ENCODE data around the gene ADD3.
"Not testable (repeated sequence)": the region's sequence is repeated elsewhere in the genome, so short reads cannot be mapped to it uniquely, and the experiment has no call there.

ADD3 gene

GRCh38 chr10:110115784-110116520 lies 108.2 kb downstream of the ADD3 start:
- Histone ChIP-seq H3K4me1 (ENCODE audit: insufficient read depth, low read length) (no peaks in the 10 kb centered on the region), H3K27ac (ENCODE audit: low read depth, low read length) (no peak overlapping the region), H3K4me3 (ENCODE audit: low read length) (no peak overlapping the region), H3K36me3 (ENCODE audit: insufficient read depth, low read length) (peaks cover 74% of the 10 kb centered on the region), H3K9me3 (ENCODE audit: insufficient read depth, low read depth, low read length) (no peaks in the 10 kb centered on the region), H3K9ac (ENCODE audit: low read depth, low read length) (no peak overlapping the region), H3K27me3 (ENCODE audit: insufficient read depth, low read length) (no peaks in the 10 kb centered on the region)
- 96% methylated on average over 4 of the region's 4 CpGs for whole genome bisulfite sequencing

- Histone ChIP-seq H3K27me3 (ENCODE audit: insufficient read depth, low read length) (no peaks in the 10 kb centered on the region), H3K4me3 (ENCODE audit: low read length) (no peak overlapping the region), H3K27ac (ENCODE audit: low read depth, low read length) (no peak overlapping the region), H3K9me3 (ENCODE audit: insufficient read depth, low read depth, low read length) (no peaks in the 10 kb centered on the region), H3K4me1 (ENCODE audit: insufficient read depth, low read length) (no peaks in the 10 kb centered on the region), H3K36me3 (ENCODE audit: insufficient read depth, low read length) (peaks cover 83% of the 10 kb centered on the region), H3K9ac (ENCODE audit: low read depth, low read length) (no peak overlapping the region)
- 100% methylated on average over 1 of the region's 1 CpG for WGBS
Observed at GRCh38 chr10:110118891-110119621, 111.3 kb downstream of the ADD3 start.

- Histone ChIP-seq H3K27ac (ENCODE audit: low read depth, low read length) (no peak overlapping the region), H3K4me1 (ENCODE audit: insufficient read depth, low read length) (no peaks in the 10 kb centered on the region), H3K9me3 (ENCODE audit: insufficient read depth, low read depth, low read length) (no peaks in the 10 kb centered on the region), H3K9ac (ENCODE audit: low read depth, low read length) (no peak overlapping the region), H3K4me3 (ENCODE audit: low read length) (no peak overlapping the region), H3K27me3 (ENCODE audit: insufficient read depth, low read length) (no peaks in the 10 kb centered on the region), H3K36me3 (ENCODE audit: insufficient read depth, low read length) (peaks cover 80% of the 10 kb centered on the region)
- WGBS = 93% methylated on average over 2 of the region's 2 CpGs
Observed at GRCh38 chr10:110123594-110123993, 115.8 kb downstream of the ADD3 start.

GRCh38 chr10:110129490-110129889 lies 121.7 kb downstream of the ADD3 start:
- peaks cover 85% of the 10 kb centered on the region for H3K36me3 ChIP-seq (ENCODE audit: insufficient read depth, low read length)
- no peaks in the 10 kb centered on the region for H3K27me3 ChIP-seq (ENCODE audit: insufficient read depth, low read length)

GRCh38 chr10:110134917-110135316 lies 127.1 kb downstream of the ADD3 start:
- Histone ChIP-seq H3K36me3 (ENCODE audit: insufficient read depth, low read length) (peaks cover 48% of the 10 kb centered on the region), H3K27me3 (ENCODE audit: insufficient read depth, low read length) (no peaks in the 10 kb centered on the region)
- WGBS = 92% methylated on average over 3 of the region's 3 CpGs

More at GRCh38 chr10:110129490-110129889, 121.7 kb downstream of the ADD3 start:
- Histone ChIP-seq H3K4me3 (ENCODE audit: low read length) (no peak overlapping the region), H3K9ac (ENCODE audit: low read depth, low read length) (no peak overlapping the region), H3K4me1 (ENCODE audit: insufficient read depth, low read length) (no peaks in the 10 kb centered on the region), H3K27ac (ENCODE audit: low read depth, low read length) (no peak overlapping the region), H3K9me3 (ENCODE audit: insufficient read depth, low read depth, low read length) (no peaks in the 10 kb centered on the region)

GRCh38 chr10:110135836-110136235 lies 128.1 kb downstream of the ADD3 start:
- H3K4me3 ChIP-seq (ENCODE audit: low read length); H3K27ac ChIP-seq (ENCODE audit: low read depth, low read length); H3K9ac ChIP-seq (ENCODE audit: low read depth, low read length); H3K27me3 ChIP-seq (ENCODE audit: insufficient read depth, low read length); H3K9me3 ChIP-seq (ENCODE audit: insufficient read depth, low read depth, low read length); H3K4me1 ChIP-seq (ENCODE audit: insufficient read depth, low read length): not testable (repeated sequence)
- 94% methylated on average over 6 of the region's 6 CpGs for WGBS
- H3K36me3 ChIP-seq (ENCODE audit: insufficient read depth, low read length) = peaks cover 39% of the 10 kb centered on the region

More at GRCh38 chr10:110134917-110135316, 127.1 kb downstream of the ADD3 start:
- no peaks in the 10 kb centered on the region for H3K4me1 ChIP-seq (ENCODE audit: insufficient read depth, low read length)
- no peak overlapping the region for H3K4me3 ChIP-seq (ENCODE audit: low read length)
- H3K9ac ChIP-seq (ENCODE audit: low read depth, low read length) = no peak overlapping the region
- no peak overlapping the region for H3K27ac ChIP-seq (ENCODE audit: low read depth, low read length)
- H3K9me3 ChIP-seq (ENCODE audit: insufficient read depth, low read depth, low read length) = no peaks in the 10 kb centered on the region

GRCh38 chr10:110137142-110137545 lies 129.4 kb downstream of the ADD3 start:
- no peaks in the 10 kb centered on the region for H3K27me3 ChIP-seq (ENCODE audit: insufficient read depth, low read length)
- no peak overlapping the region for H3K9ac ChIP-seq (ENCODE audit: low read depth, low read length)
- no CpG with 5 or more reads among the region's 2 CpGs for WGBS
- peaks cover 26% of the 10 kb centered on the region for H3K36me3 ChIP-seq (ENCODE audit: insufficient read depth, low read length)
- no peaks in the 10 kb centered on the region for H3K4me1 ChIP-seq (ENCODE audit: insufficient read depth, low read length)
- H3K9me3 ChIP-seq (ENCODE audit: insufficient read depth, low read depth, low read length) = no peaks in the 10 kb centered on the region
- H3K4me3 ChIP-seq (ENCODE audit: low read length) = no peak overlapping the region
- no peak overlapping the region for H3K27ac ChIP-seq (ENCODE audit: low read depth, low read length)

GRCh38 chr10:110138197-110138812 lies 130.5 kb downstream of the ADD3 start:
- Histone ChIP-seq H3K36me3 (ENCODE audit: insufficient read depth, low read length) (peaks cover 17% of the 10 kb centered on the region), H3K4me1 (ENCODE audit: insufficient read depth, low read length) (no peaks in the 10 kb centered on the region), H3K27me3 (ENCODE audit: insufficient read depth, low read length) (no peaks in the 10 kb centered on the region), H3K9me3 (ENCODE audit: insufficient read depth, low read depth, low read length) (no peaks in the 10 kb centered on the region), H3K27ac (ENCODE audit: low read depth, low read length) (no peak overlapping the region), H3K4me3 (ENCODE audit: low read length) (no peak overlapping the region), H3K9ac (ENCODE audit: low read depth, low read length) (no peak overlapping the region)
- WGBS = 61% methylated on average over 3 of the region's 5 CpGs

- WGBS = 86% methylated on average over 1 of the region's 1 CpG
- H3K27me3 ChIP-seq (ENCODE audit: insufficient read depth, low read length) = peaks cover 17% of the 10 kb centered on the region
- no peaks in the 10 kb centered on the region for H3K9me3 ChIP-seq (ENCODE audit: insufficient read depth, low read depth, low read length)
- H3K4me3 ChIP-seq (ENCODE audit: low read length) = no peak overlapping the region
- H3K9ac ChIP-seq (ENCODE audit: low read depth, low read length) = no peak overlapping the region
- H3K36me3 ChIP-seq (ENCODE audit: insufficient read depth, low read length) = no peaks in the 10 kb centered on the region
- H3K4me1 ChIP-seq (ENCODE audit: insufficient read depth, low read length) = no peaks in the 10 kb centered on the region
- H3K27ac ChIP-seq (ENCODE audit: low read depth, low read length) = no peak overlapping the region
Observed at GRCh38 chr10:110141185-110141584, 133.4 kb downstream of the ADD3 start.

- Histone ChIP-seq H3K4me3 (ENCODE audit: low read length) (no peak overlapping the region), H3K27me3 (ENCODE audit: insufficient read depth, low read length) (peaks cover 17% of the 10 kb centered on the region), H3K36me3 (ENCODE audit: insufficient read depth, low read length) (no peaks in the 10 kb centered on the region), H3K4me1 (ENCODE audit: insufficient read depth, low read length) (no peaks in the 10 kb centered on the region), H3K9ac (ENCODE audit: low read depth, low read length) (no peak overlapping the region), H3K9me3 (ENCODE audit: insufficient read depth, low read depth, low read length) (no peaks in the 10 kb centered on the region), H3K27ac (ENCODE audit: low read depth, low read length) (no peak overlapping the region)
- 91% methylated on average over 9 of the region's 9 CpGs for WGBS
Observed at GRCh38 chr10:110141871-110142635, 134.3 kb downstream of the ADD3 start.

GRCh38 chr10:110142965-110143364 lies 135.2 kb downstream of the ADD3 start:
- 90% methylated on average over 6 of the region's 6 CpGs for WGBS
- H3K9me3 ChIP-seq (ENCODE audit: insufficient read depth, low read depth, low read length) = no peaks in the 10 kb centered on the region
- H3K27me3 ChIP-seq (ENCODE audit: insufficient read depth, low read length) = peaks cover 18% of the 10 kb centered on the region
- H3K9ac ChIP-seq (ENCODE audit: low read depth, low read length) = no peak overlapping the region
- no peaks in the 10 kb centered on the region for H3K36me3 ChIP-seq (ENCODE audit: insufficient read depth, low read length)
- H3K27ac ChIP-seq (ENCODE audit: low read depth, low read length) = no peak overlapping the region
- H3K4me1 ChIP-seq (ENCODE audit: insufficient read depth, low read length) = no peaks in the 10 kb centered on the region
- no peak overlapping the region for H3K4me3 ChIP-seq (ENCODE audit: low read length)
